HFFc6 (cell line): ENCODE measurements around the gene OCA2. TPM values are rescaled to one million over a fixed set of nuclear protein-coding genes. Genes with fewer than 3 reads are reported as not detected.
"Not testable (repeated sequence)": the region's sequence is repeated elsewhere in the genome, so short reads cannot be mapped to it uniquely, and the experiment has no call there.

Experiments used
- DNase-seq: peaks from one replicate; pipeline ENCODE4 v3.0.0-alpha.2; 2018
- H3K27ac Mint-ChIP-seq: 2 replicates; pipeline ENCODE4 v1.8.0; 2020; ENCODE audit warnings: mild to moderate bottlenecking, mixed read lengths
- H3K27me3 Mint-ChIP-seq: 2 replicates; pipeline ENCODE4 v1.8.0; 2021; ENCODE audit warnings: mild to moderate bottlenecking, moderate library complexity, mixed read lengths; ENCODE audit not compliant: insufficient read depth
- H3K36me3 Mint-ChIP-seq: 2 replicates; pipeline ENCODE4 v1.8.0; 2021; ENCODE audit warnings: low read depth, mixed read lengths
- H3K4me1 Mint-ChIP-seq: 2 replicates; pipeline ENCODE4 v1.8.0; 2020; ENCODE audit warnings: low read depth, mixed read lengths
- H3K4me3 Mint-ChIP-seq: 2 replicates; pipeline ENCODE4 v1.8.0; 2020; ENCODE audit warnings: mild to moderate bottlenecking, moderate library complexity, mixed read lengths
- H3K9me3 Mint-ChIP-seq: 2 replicates; pipeline ENCODE4 v1.8.0; 2020; ENCODE audit warnings: mild to moderate bottlenecking, mixed read lengths
- total RNA-seq, 6 experiments: library from RNA; stranded (reverse); fragmentation: NEBNext Ultra II Directional; extraction: Animal tissue kit (Norgen Biotek cat#: 25700); gene quantifications; 2 replicates in 1 of 6; 3 replicates in 5 of 6; pipeline ENCODE4 v1.2.3, GENCODE V29; 2021
- TF ChIP-seq, protein P1 (sequence below): fragments of 200-600 bp; sonication (generic); IDR thresholded peaks from 2 replicates; pipeline ENCODE4 v1.5.0; 2021; ENCODE audit warnings: antibody characterized with exemption, mild to moderate bottlenecking

The OCA2 gene
- total RNA-seq, 6 experiments from 2014 or later = not detected

- TF ChIP-seq, protein P1, sequence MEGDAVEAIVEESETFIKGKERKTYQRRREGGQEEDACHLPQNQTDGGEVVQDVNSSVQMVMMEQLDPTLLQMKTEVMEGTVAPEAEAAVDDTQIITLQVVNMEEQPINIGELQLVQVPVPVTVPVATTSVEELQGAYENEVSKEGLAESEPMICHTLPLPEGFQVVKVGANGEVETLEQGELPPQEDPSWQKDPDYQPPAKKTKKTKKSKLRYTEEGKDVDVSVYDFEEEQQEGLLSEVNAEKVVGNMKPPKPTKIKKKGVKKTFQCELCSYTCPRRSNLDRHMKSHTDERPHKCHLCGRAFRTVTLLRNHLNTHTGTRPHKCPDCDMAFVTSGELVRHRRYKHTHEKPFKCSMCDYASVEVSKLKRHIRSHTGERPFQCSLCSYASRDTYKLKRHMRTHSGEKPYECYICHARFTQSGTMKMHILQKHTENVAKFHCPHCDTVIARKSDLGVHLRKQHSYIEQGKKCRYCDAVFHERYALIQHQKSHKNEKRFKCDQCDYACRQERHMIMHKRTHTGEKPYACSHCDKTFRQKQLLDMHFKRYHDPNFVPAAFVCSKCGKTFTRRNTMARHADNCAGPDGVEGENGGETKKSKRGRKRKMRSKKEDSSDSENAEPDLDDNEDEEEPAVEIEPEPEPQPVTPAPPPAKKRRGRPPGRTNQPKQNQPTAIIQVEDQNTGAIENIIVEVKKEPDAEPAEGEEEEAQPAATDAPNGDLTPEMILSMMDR = no peak
- DNase-seq = no peak
Measured at GRCh38 chr15:27770769-27771554, 328.2 kb downstream of the OCA2 start.

DNA sequence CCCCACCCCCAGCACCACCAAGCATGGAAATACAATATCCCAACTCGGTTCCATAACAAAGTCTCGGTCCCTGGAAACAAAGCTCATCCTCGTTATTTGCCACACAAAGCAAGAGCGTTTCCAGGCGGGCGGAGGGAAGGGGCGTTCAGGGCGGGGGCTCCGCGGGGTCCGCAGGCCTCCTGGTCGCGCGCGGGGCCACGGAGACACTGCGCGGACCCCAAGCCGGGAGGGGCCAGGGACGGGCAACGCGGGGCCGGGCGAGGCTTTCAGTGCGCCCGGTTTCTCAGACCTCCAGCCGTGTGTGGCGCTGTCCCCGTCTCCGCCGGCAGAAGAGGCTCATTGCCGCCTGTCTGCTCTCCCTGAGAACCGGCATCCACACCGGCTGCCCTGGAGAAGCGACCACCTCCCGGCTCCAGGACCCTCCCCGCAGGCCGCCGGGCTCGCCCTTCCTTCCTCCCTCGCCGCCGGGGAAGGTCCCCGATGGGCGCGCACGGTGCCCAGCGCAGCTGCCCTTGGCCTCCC is 329.0 kb downstream of the OCA2 start:
- Mint-ChIP-seq H3K27ac (no peak overlapping the region), H3K9me3 (peaks cover 45% of the 10 kb centered on the region), H3K27me3 (peaks cover 3% of the 10 kb centered on the region; the same call in 1 of the 2 replicates), H3K4me3 (no peak overlapping the region), H3K4me1 (no peaks in the 10 kb centered on the region), H3K36me3 (no peaks in the 10 kb centered on the region)
- TF ChIP-seq, protein P1 = no peak
- no peak for DNase-seq

More at GRCh38 chr15:27770769-27771554, 328.2 kb downstream of the OCA2 start:
- Mint-ChIP-seq H3K4me1 (no peaks in the 10 kb centered on the region), H3K9me3 (peaks cover 52% of the 10 kb centered on the region), H3K36me3 (peaks cover 4% of the 10 kb centered on the region; the same call in 1 of the 2 replicates), H3K27ac (no peak overlapping the region), H3K4me3 (no peak overlapping the region), H3K27me3 (peaks cover 3% of the 10 kb centered on the region; the same call in 1 of the 2 replicates)

DNA sequence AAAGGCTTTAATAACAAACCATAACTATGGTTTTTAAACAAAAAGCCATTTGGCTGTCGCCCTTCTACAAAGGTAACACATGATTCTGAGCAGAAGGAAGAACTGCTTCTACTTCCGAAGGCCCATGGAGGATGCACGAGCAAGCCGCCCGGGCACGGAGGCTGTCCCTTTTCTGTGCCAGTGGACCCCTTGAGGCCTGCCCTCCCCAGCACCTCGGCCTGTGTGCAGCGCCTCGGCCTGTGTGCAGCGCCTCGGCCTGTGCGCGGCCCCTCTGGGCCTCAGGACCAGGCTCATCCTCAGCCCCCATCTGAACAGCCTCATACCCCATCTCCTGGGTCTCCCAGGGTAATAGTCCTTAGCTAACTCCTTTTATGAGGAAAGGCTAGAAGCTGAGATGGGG is 329.5 kb downstream of the OCA2 start:
- TF ChIP-seq, protein P1 = no peak
- peaks cover 45% of the 10 kb centered on the region for H3K9me3 Mint-ChIP-seq
- no peaks in the 10 kb centered on the region for H3K36me3 Mint-ChIP-seq
- H3K27ac Mint-ChIP-seq = no peak overlapping the region
- H3K4me1 Mint-ChIP-seq = no peaks in the 10 kb centered on the region
- no peak for DNase-seq
- H3K27me3 Mint-ChIP-seq = peaks cover 3% of the 10 kb centered on the region; the same call in 1 of the 2 replicates
- H3K4me3 Mint-ChIP-seq = no peak overlapping the region

- no peak for DNase-seq
- no peaks in the 10 kb centered on the region for H3K4me1 Mint-ChIP-seq
- H3K27ac Mint-ChIP-seq = no peak overlapping the region
- no peaks in the 10 kb centered on the region for H3K36me3 Mint-ChIP-seq
- TF ChIP-seq, protein P1 = no peak
- peaks cover 40% of the 10 kb centered on the region for H3K9me3 Mint-ChIP-seq
- peaks cover 1% of the 10 kb centered on the region; the same call in 1 of the 2 replicates for H3K27me3 Mint-ChIP-seq
- no peak overlapping the region for H3K4me3 Mint-ChIP-seq
Measured at GRCh38 chr15:27768732-27769475, 330.2 kb downstream of the OCA2 start.

- H3K27me3 Mint-ChIP-seq = no peaks in the 10 kb centered on the region; the same call in 1 of the 2 replicates
- H3K4me3 Mint-ChIP-seq = no peak overlapping the region
- no peak for DNase-seq
- no peak overlapping the region for H3K27ac Mint-ChIP-seq
- H3K4me1 Mint-ChIP-seq = no peaks in the 10 kb centered on the region
- H3K36me3 Mint-ChIP-seq = no peaks in the 10 kb centered on the region
- TF ChIP-seq, protein P1 = no peak
- peaks cover 44% of the 10 kb centered on the region for H3K9me3 Mint-ChIP-seq
Measured at GRCh38 chr15:27767918-27768640, 331.0 kb downstream of the OCA2 start.

- not testable (repeated sequence) for H3K27me3 Mint-ChIP-seq, DNase-seq, H3K27ac Mint-ChIP-seq, H3K36me3 Mint-ChIP-seq, H3K4me1 Mint-ChIP-seq, H3K4me3 Mint-ChIP-seq
- peaks cover 45% of the 10 kb centered on the region for H3K9me3 Mint-ChIP-seq
Measured at GRCh38 chr15:27767430-27767829, 331.7 kb downstream of the OCA2 start.
